Activated CD8-positive, alpha-beta memory T cell treated with anti-CD3 and anti-CD28 coated beads for 48 hours (primary cell): ENCODE measurements around the gene MAP4.

Experiments used
- DNase-seq, 3 experiments: peaks; one replicate each; pipeline ENCODE4 v3.0.0-alpha.2; 2020; ENCODE audit warnings: low read depth in 2 of 3, low spot score in 2 of 3

The MAP4 gene

DNA sequence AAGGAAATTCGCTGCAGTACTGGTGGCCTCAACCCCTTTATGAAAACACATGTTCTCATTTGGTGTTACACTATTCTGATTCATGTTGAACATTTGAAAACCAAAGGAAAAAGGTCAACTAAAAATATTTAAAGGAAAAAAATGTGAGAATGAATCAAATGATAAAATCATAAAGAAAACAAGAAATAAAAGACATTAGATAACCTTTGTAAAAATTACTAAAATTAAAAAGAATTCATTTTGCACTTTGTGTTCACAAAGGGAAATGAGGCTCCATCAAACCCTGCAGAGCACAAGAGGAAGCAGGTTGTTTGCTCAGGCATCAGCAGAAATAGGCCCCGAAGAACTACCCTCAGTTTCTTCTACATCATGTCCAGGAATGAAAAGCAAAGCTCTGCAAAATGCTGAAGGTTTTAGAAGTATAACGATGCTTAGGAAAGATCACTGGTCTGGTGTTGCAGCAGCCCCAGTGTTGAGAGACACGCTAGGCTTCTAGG lies 41.2 kb downstream of the MAP4 start:
- DNase-seq = no peak

DNA sequence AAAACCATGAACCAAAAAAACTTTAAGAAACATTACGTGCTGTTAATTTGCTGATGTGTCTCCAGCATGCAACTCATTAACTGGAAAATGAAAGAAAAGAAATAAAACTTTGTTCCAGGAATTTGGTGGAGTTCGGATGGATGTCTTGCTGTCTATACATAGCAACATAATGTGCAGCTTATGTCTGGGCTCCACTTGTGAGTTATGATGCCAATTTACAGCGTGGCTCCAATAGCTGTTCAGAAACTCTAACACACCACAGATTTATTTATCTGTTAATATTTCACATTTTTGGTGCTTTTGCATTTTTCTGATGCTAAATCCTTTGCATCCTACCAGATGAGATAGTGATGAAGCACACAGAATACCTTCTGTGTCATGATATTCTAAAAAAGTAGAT lies 45.1 kb downstream of the MAP4 start:
- DNase-seq = no peak

DNA sequence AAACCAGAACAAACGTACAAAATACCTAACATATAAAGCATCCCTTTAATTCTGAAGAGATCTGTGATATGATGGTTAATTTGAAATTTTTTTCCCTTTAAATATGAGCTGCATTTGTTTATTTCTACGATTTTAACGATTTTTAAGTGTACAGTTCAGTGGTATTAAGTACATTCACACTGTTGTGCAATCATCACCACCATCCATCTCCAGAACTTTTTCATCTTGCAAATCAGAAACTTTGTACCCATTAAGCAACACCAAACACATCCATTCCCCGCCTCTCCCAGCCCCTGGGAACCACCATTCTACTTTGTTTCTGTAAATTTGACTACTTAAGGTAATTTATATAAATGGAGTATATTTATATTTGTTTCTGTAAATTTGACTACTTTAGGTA lies 51.5 kb downstream of the MAP4 start:
- no peak for DNase-seq

DNA sequence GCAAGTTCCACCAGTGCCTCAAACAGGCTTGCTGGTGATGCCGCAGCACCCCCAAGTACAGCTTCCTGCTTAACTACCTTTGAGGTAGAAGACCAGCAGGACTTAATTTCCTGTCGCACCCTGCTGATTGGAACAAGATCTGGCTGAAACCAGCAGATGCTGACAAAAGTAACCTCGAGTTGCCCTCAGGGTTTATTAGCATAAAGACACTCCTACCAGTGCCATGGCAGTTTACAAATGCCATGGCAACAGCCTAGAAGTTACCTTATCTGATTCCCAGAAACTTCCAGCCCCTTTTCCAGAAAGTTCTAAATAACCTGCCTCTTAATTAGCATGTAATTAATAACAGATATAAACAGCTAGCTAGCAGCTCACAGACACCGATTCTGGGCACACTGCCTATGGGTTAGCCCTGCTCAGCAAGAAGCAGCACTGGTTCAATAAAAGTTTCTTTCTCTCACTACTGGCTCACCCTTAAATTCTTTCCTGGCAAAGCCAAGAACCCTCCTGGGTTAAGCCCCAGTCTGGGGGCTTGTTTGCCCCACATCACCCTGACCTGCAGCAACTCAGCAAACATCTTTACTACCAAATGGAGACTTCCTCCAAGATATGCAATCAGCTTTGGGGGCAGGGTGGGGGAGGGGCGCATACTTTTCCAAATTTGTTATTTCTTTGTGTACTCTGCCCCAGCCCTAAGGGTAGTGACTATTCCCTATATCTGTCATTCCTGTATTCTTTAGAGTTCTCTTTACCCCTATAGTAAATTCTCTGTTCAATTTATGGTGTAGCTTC lies 54.2 kb downstream of the MAP4 start:
- no peak for DNase-seq

DNA sequence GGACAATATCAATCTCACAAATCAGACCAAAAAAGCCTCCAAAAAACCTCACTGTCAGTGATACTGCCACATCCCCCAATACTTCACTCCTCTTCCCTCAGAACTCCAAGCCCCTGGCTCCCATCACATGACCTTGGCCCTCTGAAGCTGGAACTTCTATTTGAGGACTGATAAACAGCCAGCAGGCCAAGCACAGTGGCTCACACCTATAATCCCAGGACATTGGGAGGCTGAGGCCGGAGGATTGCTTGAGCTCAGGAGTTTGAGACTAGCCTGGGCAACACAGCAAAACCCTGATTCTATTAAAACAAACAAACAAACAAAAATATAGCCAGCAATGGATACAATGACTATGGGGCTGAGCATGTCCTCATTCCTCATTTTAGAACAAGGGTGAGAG lies 55.2 kb downstream of the MAP4 start:
- no peak for DNase-seq

DNA sequence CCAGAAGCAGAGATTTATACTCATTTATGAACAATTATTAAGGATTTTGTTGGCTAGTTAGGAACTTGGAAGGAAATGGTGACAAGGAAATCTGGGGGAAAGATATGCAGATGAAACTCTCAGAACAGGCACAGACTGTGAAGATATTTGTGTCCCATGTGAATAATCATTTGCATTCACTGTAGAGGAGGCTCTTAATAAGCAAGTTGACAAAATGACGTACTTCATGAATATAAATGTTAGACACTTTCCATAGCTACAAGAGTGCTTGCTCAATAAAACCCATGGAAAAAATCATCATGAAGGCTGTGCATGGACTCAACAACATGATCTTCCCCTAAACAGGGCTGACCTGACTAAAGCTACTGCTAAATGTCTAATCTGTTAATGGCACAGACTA lies 59.7 kb downstream of the MAP4 start:
- DNase-seq = no peak

DNA sequence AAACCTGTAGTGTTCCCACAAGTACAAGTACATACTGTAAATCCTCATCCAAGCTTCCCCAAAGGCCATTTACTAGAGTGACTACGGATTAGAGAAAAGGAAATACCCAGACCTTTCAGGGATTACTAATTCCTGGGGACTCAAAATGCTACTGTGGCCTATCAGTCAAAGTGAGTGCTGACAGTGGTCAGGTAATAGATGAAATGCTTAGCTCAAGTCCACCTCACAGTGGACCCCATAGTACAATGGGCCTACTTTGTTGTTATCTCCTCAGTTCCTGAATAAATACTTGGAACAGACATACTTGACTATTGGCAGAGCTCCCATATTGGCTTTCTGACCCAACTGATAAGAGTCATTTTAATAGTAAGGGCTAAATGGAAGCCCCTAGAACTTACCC lies 61.6 kb downstream of the MAP4 start:
- no peak for DNase-seq

DNA sequence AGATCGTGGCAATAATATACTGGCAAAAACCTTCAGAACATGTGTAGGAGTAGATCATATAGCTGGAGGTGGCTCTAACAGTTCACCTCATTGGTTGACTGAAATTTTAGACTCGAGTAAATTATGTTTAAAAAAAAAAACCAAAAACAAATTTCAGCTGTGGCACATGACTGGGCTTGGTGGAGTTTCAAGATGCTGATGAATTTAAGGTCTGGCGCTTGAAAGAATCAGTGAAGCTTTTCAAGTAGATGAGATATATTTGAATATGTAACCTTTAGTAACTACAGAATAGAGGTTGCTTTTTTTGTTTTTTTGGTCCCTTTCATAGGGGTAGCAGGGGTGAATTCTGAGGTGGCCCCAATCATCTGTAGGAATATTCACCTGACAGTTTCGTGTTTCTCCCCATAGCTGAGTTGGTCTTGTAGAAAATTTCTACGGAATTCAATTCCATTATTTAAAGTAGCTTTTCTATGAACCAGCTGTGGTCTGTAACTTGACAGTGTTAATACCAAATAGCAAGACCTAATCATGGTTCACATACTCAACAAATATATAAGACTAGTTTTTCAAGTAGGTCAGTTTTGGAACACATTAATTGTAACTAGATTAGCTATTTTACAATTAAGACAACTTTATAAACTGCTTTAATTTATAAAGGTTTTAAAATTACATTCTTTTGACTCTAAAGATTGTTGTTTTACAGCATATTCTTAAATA lies 65.6 kb downstream of the MAP4 start:
- DNase-seq = no peak

DNA sequence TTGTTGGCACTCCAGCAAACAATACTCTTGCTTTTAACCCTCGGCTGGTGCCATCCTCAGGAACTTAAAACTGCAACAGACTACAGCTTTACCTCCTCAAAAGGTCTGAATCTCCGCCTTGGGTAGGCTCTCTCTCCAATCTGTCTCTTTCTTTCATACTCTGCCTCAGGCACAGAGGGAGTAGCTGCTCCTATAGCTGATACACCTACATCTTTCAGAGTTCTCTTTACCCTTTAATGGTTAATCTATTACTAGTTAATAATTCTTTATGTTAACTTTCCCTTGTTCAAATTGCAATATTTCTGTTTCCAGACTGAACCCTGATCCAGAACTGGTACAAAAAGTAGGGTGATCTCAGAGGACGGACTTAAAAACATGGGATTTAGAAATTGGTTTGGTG lies 66.2 kb downstream of the MAP4 start:
- DNase-seq = no peak

DNA sequence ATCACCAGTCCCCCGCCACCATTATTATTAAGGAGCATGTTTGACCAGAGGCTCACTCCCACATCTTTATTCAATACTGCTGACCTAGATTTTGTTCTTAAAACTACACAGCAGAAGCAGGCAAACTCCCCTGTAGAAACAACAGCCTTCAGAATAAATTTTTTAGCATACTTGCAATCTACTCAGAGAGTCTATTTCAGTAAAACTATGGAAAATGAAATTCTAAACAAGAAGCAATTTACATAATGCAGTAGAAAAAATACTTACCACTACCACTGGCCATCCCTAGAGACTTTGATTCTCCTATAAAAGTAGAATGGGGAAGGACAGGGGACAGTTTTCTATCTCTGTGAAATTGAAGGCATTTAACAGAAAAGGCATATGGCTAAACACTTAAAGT lies 76.0 kb downstream of the MAP4 start:
- DNase-seq = no peak

DNA sequence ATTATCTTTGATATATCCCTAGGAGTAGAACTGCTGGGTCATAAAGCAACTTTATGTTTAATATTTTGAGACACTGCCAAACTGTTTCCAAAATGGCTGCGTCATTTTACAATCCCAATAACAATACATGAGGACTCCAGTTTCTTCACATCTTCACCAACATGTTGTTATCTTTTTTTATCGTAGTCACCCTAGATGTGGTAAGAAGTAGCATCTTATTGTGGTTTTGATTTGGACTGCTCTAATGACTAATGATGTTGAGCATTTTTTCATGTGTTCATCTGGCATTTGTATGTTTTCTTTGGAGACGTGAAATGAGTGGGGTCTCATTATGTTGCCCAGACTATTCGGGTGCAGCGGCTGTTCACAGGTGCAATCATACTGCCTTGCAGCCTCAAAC lies 83.8 kb downstream of the MAP4 start:
- DNase-seq = no peak

DNA sequence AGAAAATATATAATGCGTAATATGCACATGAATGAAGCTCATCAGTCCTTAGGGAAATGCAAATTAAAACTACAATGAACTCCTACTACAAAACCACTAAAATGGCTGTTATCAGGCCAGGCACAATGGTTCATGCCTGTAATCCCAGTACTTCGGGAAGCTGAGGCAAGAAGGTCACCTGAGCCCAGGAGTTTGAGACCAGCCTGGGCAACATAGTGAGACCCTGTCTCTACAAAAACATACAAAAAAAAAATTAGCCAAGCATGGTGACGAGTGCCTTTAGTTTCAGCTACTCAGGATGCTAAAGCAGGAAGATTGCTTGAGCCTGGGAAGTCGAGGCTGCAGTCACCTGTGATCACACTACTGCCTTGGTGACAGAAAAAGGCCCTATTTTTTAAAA lies 85.2 kb downstream of the MAP4 start:
- no peak for DNase-seq

DNA sequence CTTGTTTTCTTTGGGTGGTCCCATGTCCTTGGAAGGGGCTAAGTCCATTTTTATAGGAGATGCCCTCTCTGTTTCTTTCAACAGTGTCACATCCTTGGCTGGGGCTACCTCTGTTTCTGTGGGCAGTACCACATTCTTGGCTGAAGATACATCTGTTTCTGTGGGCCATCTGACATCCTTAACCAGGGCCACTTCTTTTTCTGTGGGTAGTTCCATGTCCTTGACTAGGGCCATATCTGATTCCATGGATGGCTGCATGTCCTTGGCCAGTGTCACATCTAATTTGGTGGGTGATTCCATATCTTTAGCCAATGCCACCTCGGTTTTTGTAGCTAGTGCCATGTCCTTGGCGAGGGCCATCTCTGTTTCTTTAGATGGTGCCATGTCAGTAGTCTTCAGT lies 99.5 kb downstream of the MAP4 start:
- no peak for DNase-seq

DNA sequence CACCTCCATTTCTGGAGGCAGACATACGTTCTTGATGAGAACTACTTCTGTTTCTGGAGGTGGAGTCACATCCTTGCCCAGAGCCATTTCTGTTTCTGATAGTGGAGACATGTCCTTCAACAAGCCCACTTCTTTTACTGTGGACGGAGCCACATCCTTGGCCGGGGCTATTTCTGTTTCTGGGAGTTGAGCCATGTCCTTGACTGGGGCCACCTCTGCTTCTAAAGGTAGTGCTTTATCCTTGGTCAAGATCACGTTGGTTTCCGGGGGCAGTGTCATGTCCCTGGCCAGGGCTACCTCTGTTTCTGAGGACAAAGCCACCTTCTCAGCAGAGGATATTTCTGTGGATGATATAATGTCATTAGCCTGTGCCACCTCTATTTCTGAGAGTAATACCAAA lies 100.0 kb downstream of the MAP4 start:
- no peak for DNase-seq

DNA sequence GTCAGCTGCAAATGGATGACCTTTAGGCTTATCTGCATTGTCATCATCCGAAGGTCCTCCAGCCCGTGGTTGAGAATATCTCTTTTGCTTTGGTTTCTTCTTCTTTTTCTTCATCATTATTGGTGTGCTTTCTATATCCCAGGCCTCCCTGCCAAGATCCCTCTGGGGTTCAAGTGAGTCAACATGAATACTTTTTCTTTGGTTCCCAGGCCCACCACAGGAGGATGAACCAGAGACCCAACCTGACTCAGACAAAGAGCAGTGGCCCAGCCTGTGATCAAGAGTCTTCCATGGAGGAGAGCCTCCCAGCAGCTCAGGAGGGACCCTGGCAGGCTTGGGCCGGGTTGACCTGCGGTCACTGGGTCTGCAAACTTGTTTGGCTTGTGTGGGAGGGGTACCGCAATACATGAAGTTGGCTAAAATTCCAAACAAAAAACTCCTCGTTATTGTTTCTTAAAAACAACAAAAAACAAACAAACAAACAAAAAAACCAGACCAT lies 104.2 kb downstream of the MAP4 start:
- no peak for DNase-seq

DNA sequence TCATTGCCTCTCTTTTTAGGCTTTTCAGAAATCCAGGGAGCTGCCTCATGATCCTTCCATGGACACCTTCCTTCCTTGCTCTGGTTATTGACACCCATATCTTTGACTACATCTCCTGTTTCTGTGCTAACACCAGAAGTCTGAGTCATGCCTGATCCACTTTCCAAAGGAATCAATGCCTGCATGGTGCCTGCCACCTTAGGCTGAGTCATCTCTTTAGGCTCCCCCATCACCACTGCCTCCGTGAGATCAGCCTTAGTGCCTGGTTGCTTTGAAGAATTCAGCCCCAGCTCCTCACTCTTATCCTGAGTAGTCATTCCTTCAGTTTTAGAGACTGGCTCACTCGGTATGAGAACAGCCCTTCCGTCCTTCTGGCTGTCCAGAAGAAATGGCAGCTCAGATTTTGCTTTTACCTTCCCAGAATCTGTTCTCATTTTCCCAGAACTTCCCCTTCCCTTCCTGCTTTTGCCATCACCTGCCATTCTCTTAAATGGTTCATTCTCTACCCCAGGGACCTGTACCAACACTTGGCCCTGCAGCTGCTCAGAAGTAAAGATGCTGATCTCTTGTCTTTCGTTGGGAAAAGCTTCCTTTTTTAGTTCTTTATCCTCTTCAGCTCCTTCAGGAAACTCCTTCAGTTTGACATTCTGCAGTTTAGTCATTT lies 105.3 kb downstream of the MAP4 start:
- DNase-seq = no peak

DNA sequence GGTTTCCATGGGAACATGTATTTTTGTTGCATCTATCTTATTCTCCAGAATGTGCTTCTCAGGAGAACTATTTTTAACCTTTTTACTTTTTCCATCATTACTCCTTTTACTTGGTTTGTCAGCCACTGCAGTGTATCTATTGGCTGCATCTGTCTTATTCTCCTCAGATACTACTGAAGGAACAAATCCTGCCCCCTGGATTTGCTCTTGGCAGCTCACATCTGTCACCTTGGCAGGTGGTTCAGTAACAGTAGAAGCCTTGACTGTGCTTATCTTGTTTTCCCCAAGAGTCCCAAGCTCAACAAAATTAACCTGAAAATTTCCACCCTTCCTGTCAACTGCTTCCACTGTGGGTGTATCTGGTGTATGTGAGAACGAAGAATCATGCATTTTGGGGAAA lies 106.0 kb downstream of the MAP4 start:
- DNase-seq = no peak

DNA sequence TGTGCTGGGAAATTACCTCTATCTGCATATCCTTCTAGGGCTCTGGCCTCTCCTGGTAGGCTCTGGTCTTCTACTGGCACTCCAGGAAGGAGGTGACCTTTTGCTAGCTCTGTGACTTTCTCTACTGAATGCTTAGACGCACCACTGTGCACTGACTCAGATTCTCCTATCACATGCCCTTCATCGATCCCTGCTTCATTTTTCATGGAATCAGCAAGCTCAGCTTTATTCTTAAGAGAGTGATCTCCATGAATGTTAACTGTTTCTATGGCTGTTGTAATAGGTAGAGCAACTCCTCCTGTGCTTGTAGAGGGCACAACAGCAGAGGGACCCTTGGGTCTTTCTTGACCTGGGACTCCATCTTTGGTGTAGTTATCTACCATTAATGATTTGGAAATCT lies 106.6 kb downstream of the MAP4 start:
- DNase-seq = no peak

DNA sequence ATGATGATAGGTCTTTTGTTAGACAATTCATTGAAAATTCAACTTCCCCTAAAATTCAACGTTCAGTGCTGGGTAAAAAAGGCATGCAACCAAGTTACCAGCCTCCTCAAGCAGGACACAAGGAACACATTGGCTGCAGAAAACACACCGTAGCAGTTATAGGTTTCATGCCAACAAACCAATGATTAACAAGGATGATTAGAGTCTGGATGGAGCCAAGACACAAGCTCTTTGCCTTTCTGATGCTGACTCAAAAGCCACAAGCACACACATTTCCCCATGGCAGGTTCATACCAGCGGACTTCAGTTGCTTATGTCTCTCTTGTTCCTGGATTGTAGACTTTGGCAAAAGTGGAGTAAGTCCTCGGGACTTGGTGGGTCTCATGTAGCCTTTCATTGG lies 107.5 kb downstream of the MAP4 start:
- DNase-seq = no peak

DNA sequence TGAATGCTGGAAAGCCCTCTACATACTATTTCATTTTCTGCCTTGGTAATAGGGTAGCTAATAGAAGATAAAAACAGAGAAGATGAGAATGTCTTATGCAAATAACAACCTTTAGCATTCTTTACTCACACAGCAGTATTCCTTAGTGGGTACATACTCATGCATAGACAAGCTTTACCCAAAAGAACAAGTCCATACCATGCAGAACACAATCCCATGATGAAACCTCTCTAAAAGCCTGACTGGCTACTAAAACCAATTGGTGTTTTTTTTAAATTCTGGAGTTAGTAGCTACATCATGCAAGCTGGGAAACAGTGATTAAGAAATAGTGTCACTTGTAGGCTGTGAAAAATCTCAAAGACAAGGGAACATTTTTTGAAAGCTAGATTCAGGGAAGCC lies 108.4 kb downstream of the MAP4 start:
- DNase-seq = no peak

DNA sequence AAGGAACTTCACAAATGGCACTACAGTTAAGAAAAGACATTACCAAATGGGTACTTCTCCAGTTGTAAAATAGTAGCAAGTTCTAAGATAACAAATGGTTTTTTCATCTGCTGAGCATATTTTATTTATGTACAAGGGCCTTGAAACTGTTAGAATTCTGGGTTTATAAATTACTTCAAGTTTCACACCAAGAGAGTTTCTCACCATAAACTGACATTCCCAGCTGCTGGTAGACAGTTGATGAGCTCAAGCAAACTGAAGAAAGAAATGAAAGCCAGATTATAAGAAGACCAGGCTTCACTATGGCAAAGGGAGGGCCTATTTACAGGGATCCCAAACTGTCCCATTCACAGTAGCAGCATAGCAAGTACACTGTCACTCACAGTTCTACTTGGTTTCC lies 113.5 kb downstream of the MAP4 start:
- no peak for DNase-seq

DNA sequence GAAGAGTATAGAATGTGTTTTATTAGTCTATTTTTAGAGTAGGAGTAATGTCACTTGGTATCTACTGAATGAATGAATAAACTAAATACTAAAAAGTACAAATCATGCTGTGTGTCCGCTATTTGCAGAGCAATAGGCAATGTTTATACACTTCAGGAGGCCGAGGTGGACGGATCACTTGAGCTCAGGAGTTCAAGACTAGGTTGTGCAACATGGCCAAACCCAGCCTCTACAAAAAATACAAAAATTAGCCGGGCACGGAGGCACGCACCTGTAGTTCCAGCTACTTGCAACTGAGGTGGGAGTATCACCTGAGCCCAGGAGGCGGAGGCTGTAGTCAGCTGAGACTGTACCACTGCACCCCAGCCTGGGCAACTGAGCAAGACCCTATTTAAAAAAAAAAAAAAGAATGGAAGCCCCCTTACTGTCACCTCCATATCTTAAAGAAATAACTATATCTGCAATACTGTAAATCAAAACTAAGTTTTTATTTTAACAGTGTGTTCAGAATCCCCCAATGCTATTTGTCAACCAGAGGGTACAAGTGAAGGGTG lies 114.9 kb downstream of the MAP4 start:
- DNase-seq = no peak
